Bronchial epithelial cell (primary cell): ENCODE data around the gene TNPO2. TPM values are rescaled to one million over a fixed set of nuclear protein-coding genes. Genes with fewer than 3 reads are reported as not detected.
A peak's percentile ranks its signal among the peaks of the same experiment; 100 is the strongest.
"Not testable (repeated sequence)": the region's sequence is repeated elsewhere in the genome, so short reads cannot be mapped to it uniquely, and the experiment has no call there.

ENCODE experiments used
- DNase-seq: peaks from one replicate; pipeline ENCODE4 v3.0.0-alpha.2; 2010; ENCODE audit warnings: low read depth
- FAIRE-seq: peaks from 2 replicates; lab custom pipeline; 2011; peaks lifted over from hg19 to GRCh38; lab: Jason Lieb, UNC
- H3K27me3 ChIP-seq: 2 replicates; pipeline ENCODE4 v1.5.1; 2011; ENCODE audit warnings: low read length; ENCODE audit not compliant: control insufficient read depth, insufficient read depth
- H3K36me3 ChIP-seq: 2 replicates; pipeline ENCODE4 v1.5.1; 2011; ENCODE audit warnings: low read length; ENCODE audit not compliant: control insufficient read depth, insufficient read depth
- H3K4me3 ChIP-seq: 2 replicates; pipeline ENCODE4 v1.5.1; 2011; ENCODE audit warnings: mild to moderate bottlenecking, low read depth, low read length, control low read depth
- total RNA-seq: library from RNA; depleted of rRNA; stranded (reverse); fragments of >200 nt; gene quantifications from 2 replicates; pipeline ENCODE4 v1.2.1, GENCODE V29; 2014
- TF ChIP-seq, protein P1 (sequence below): IDR thresholded peaks from 2 replicates; pipeline ENCODE4 v1.5.1; 2011; ENCODE audit warnings: mild to moderate bottlenecking, moderate library complexity, low read length, control low read depth, inconsistent platforms; ENCODE audit not compliant: insufficient read depth, severe bottlenecking

Gene TNPO2
- total RNA-seq, 1 donor from 2014 or later, result 16.8 TPM

DNA sequence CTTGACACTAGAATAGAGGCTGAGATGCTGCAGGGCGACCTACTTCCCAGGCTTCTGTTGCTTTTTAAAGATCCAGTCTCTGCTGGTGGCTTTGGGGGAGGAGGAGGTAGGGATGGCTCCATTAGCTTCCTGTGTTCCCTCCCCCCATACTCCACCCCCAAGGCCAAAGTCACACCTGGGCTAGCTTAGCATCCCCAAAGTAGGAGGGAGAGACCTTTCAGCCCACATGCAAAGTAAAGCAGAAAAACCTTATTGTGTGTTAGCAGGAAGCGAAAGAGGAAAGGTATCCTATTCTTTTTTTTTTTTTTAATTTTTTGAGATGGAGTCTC is 3.2 kb upstream of the TNPO2 start:
- Histone ChIP-seq H3K4me3 (no peak overlapping the region), H3K36me3 (peaks cover 18% of the 10 kb centered on the region), H3K27me3 (no peaks in the 10 kb centered on the region)
- TF ChIP-seq, protein P1, sequence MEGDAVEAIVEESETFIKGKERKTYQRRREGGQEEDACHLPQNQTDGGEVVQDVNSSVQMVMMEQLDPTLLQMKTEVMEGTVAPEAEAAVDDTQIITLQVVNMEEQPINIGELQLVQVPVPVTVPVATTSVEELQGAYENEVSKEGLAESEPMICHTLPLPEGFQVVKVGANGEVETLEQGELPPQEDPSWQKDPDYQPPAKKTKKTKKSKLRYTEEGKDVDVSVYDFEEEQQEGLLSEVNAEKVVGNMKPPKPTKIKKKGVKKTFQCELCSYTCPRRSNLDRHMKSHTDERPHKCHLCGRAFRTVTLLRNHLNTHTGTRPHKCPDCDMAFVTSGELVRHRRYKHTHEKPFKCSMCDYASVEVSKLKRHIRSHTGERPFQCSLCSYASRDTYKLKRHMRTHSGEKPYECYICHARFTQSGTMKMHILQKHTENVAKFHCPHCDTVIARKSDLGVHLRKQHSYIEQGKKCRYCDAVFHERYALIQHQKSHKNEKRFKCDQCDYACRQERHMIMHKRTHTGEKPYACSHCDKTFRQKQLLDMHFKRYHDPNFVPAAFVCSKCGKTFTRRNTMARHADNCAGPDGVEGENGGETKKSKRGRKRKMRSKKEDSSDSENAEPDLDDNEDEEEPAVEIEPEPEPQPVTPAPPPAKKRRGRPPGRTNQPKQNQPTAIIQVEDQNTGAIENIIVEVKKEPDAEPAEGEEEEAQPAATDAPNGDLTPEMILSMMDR, result no peak
- DNase-seq (no peak), FAIRE-seq (no peak)

DNA sequence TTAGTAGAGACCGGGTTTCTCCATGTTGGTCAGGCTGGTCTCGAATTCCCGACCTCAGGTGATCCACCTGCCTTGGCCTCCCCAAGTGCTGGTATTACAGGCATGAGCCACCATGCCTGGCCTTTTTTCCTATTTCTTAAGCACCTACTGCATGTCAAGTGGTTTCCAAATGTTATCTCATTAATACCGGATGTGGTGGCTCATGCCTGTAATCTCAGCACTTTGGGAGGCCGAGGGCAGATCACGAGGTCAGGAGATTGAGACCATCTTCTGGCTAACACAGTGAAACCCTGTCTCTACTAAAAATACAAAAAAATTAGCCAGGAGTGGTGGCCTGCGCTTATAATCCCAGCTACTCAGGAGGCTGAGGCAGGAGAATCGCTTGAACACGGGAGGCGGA is 1.9 kb upstream of the TNPO2 start:
- DNase-seq, H3K27me3 ChIP-seq, FAIRE-seq, H3K4me3 ChIP-seq: not testable (repeated sequence)
- peaks cover 11% of the 10 kb centered on the region for H3K36me3 ChIP-seq

DNA sequence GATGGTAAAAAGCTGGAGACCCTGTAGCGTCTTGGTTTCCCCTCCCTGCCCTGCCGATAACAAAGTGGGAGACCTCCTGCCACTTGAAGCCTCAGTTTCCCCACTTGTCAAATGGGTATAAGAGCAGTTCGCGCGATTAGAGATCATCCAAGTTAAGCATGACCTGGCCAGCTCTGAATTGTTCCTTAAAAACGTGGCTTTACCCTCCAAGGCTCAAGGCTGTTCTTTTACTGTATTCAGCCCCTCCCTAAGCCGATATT is 421 bp downstream of the TNPO2 start:
- Histone ChIP-seq H3K36me3 (peaks cover 9% of the 10 kb centered on the region), H3K4me3 (peak overlapping the region; percentile 89), H3K27me3 (no peaks in the 10 kb centered on the region)
- TF ChIP-seq, protein P1, result no peak
- FAIRE-seq (no peak), DNase-seq (no peak)

- FAIRE-seq, result no peak
Measured at GRCh38 chr19:12722566-12723380, 959 bp downstream of the TNPO2 start.

GRCh38 chr19:12721656-12722565 is 1.8 kb downstream of the TNPO2 start:
- TF ChIP-seq, protein P1, result no peak
- DNase-seq (no peak), FAIRE-seq (no peak)
- Histone ChIP-seq H3K27me3 (no peaks in the 10 kb centered on the region), H3K36me3 (peaks cover 10% of the 10 kb centered on the region), H3K4me3 (peak overlapping the region; percentile 89)

More at GRCh38 chr19:12722566-12723380, 959 bp downstream of the TNPO2 start:
- no peaks in the 10 kb centered on the region for H3K27me3 ChIP-seq
- peaks cover 9% of the 10 kb centered on the region for H3K36me3 ChIP-seq
- DNase-seq, result peak; percentile 94
- TF ChIP-seq, protein P1, result no peak
- peak overlapping the region; percentile 89 for H3K4me3 ChIP-seq

GRCh38 chr19:12720851-12721655 is 2.7 kb downstream of the TNPO2 start:
- Histone ChIP-seq H3K36me3 (peaks cover 13% of the 10 kb centered on the region), H3K4me3 (peak overlapping the region; percentile 89), H3K27me3 (no peaks in the 10 kb centered on the region)
- FAIRE-seq (no peak), DNase-seq (no peak)
- TF ChIP-seq, protein P1, result no peak
